ENCODE measurements around the gene ZFYVE9.
"Not testable (repeated sequence)": the region's sequence is repeated elsewhere in the genome, so short reads cannot be mapped to it uniquely, and the experiment has no call there.

Gene ZFYVE9

GRCh38 chr1:52369851-52370250 is 228.0 kb downstream of the ZFYVE9 start:
- not testable (repeated sequence) for DNase-seq (ENCODE audit: low read depth)

- DNase-seq (ENCODE audit: low read depth) = no peak
Measured at GRCh38 chr1:52385376-52385775, 243.5 kb downstream of the ZFYVE9 start.

GRCh38 chr1:52386458-52386857 is 244.6 kb downstream of the ZFYVE9 start:
- no peak for DNase-seq (ENCODE audit: low read depth)

GRCh38 chr1:52393174-52393573 is 251.3 kb downstream of the ZFYVE9 start:
- DNase-seq (ENCODE audit: low read depth) = no peak

Data from activated T-cell treated with anti-CD3 and anti-CD28 coated beads for 24 hours (primary cell).